Calu3 (cell line): ENCODE results near the gene TGFB1I1. TPM values are rescaled to one million over a fixed set of nuclear protein-coding genes. Genes with fewer than 3 reads are reported as not detected.
"Not testable (repeated sequence)": the region's sequence is repeated elsewhere in the genome, so short reads cannot be mapped to it uniquely, and the experiment has no call there.

Experiments
- BruUV-seq: library from RNA; stranded (reverse); fragments of 400-500 nt; replicated peaks from 2 replicates; lab custom pipeline; 2021; lab: Mats Ljungman, UMichigan
- CTCF ChIA-PET: fragments of 300-600 bp; sonication (Branson Sonifier 250); formaldehyde crosslinking; loops from one replicate; lab custom pipeline; 2022; ENCODE audit warnings: antibody characterized with exemption; lab: Charles Lee
- DNase-seq: peaks from one replicate; pipeline ENCODE4 v3.0.0; 2022
- H3K27ac Mint-ChIP-seq: one replicate; pipeline ENCODE4 v1.8.0; 2022; ENCODE audit warnings: mixed read lengths; ENCODE audit not compliant: unreplicated experiment
- H3K27me3 Mint-ChIP-seq: one replicate; pipeline ENCODE4 v1.8.0; 2022; ENCODE audit warnings: mixed read lengths; ENCODE audit not compliant: unreplicated experiment
- H3K36me3 Mint-ChIP-seq: one replicate; pipeline ENCODE4 v1.8.0; 2022; ENCODE audit warnings: mild to moderate bottlenecking, moderate library complexity, mixed read lengths; ENCODE audit not compliant: insufficient read depth, unreplicated experiment
- H3K4me1 Mint-ChIP-seq: one replicate; pipeline ENCODE4 v1.8.0; 2022; ENCODE audit warnings: mild to moderate bottlenecking, low read depth, mixed read lengths; ENCODE audit not compliant: unreplicated experiment
- H3K4me3 Mint-ChIP-seq: one replicate; pipeline ENCODE4 v1.8.0; 2022; ENCODE audit warnings: mild to moderate bottlenecking, low read depth, moderate library complexity, mixed read lengths; ENCODE audit not compliant: unreplicated experiment
- H3K9me3 Mint-ChIP-seq: one replicate; pipeline ENCODE4 v1.8.0; 2022; ENCODE audit warnings: low read depth, mixed read lengths; ENCODE audit not compliant: unreplicated experiment
- CTCF ChIP-seq: fragments of 200-600 bp; IDR thresholded peaks from one replicate; pipeline ENCODE4 v1.8.0; 2022; ENCODE audit warnings: antibody characterized with exemption; ENCODE audit not compliant: unreplicated experiment
- intact Hi-C: fragments of 100-400 bp; cut with micrococcal nuclease; formaldehyde crosslinking; loops from one replicate; pipeline ENCODE4 v1.10.0; 2022; ENCODE audit not compliant: unreplicated experiment
- total RNA-seq: library from RNA; stranded (reverse); gene quantifications from 2 replicates; pipeline ENCODE4 v1.2.3, GENCODE V29; 2022

Gene TGFB1I1
- total RNA-seq, 1 experiment from 2014 or later: 18.7 TPM

GRCh38 chr16:31439519-31439918 lies 32.4 kb upstream of the TGFB1I1 start:
- Mint-ChIP-seq H3K27me3 (peaks cover 8% of the 10 kb centered on the region), H3K4me3 (no peak overlapping the region), H3K9me3 (no peaks in the 10 kb centered on the region), H3K4me1 (peaks cover 7% of the 10 kb centered on the region), H3K27ac (no peak overlapping the region), H3K36me3 (peaks cover 17% of the 10 kb centered on the region)
- TF ChIP-seq CTCF: no peak
- intact Hi-C loops: no loop called here
- DNase-seq: no peak
- no TSS peak for BruUV-seq
- CTCF ChIA-PET: no interaction called here

- no TSS peak for BruUV-seq
- H3K4me3 Mint-ChIP-seq: no peak overlapping the region
Observed at GRCh38 chr16:31440516-31441184, 31.3 kb upstream of the TGFB1I1 start.

GRCh38 chr16:31441956-31442355 lies 30.0 kb upstream of the TGFB1I1 start:
- BruUV-seq: no TSS peak
- H3K4me3 Mint-ChIP-seq: peak overlapping the region; percentile 72

More at GRCh38 chr16:31440516-31441184, 31.3 kb upstream of the TGFB1I1 start:
- peaks cover 17% of the 10 kb centered on the region for H3K36me3 Mint-ChIP-seq
- DNase-seq: no peak
- H3K4me1 Mint-ChIP-seq: peaks cover 7% of the 10 kb centered on the region
- CTCF ChIA-PET: no interaction called here
- TF ChIP-seq CTCF: no peak
- H3K9me3 Mint-ChIP-seq: no peaks in the 10 kb centered on the region
- intact Hi-C loops: loop anchor here (5.0 kb wide), 2 partner anchors 53 to 238 kb away; partner anchors contain the start of gene PYCARD
- H3K27ac Mint-ChIP-seq: no peak overlapping the region
- peaks cover 8% of the 10 kb centered on the region for H3K27me3 Mint-ChIP-seq

GRCh38 chr16:31445931-31446330 lies 26.0 kb upstream of the TGFB1I1 start:
- BruUV-seq, H3K4me1 Mint-ChIP-seq, H3K9me3 Mint-ChIP-seq, H3K4me3 Mint-ChIP-seq, H3K27ac Mint-ChIP-seq, DNase-seq, H3K27me3 Mint-ChIP-seq, intact Hi-C loops: not testable (repeated sequence)
- peaks cover 17% of the 10 kb centered on the region for H3K36me3 Mint-ChIP-seq
- CTCF ChIA-PET: interaction anchor here (0.7 to 1.0 kb wide), 2 partner anchors 12 to 493 kb away, joined by 3 to 6 read pairs; no protein-coding TSS in a partner anchor

More at GRCh38 chr16:31441956-31442355, 30.0 kb upstream of the TGFB1I1 start:
- TF ChIP-seq CTCF: no peak
- intact Hi-C loops: loop anchor here (5.0 kb wide), 2 partner anchors 55 to 240 kb away; partner anchors contain the start of gene PYCARD
- Mint-ChIP-seq H3K9me3 (no peaks in the 10 kb centered on the region), H3K4me1 (peaks cover 7% of the 10 kb centered on the region), H3K27ac (peak overlapping the region; percentile 62), H3K36me3 (peaks cover 17% of the 10 kb centered on the region), H3K27me3 (peaks cover 8% of the 10 kb centered on the region)
- CTCF ChIA-PET: interaction anchor here (0.6 to 1.3 kb wide), 5 partner anchors 16 to 325 kb away, joined by 3 to 5 read pairs (median 4); partner anchors contain the start of gene ARMC5
- DNase-seq: no peak

- DNase-seq: no peak
Observed at GRCh38 chr16:31451201-31451600, 20.8 kb upstream of the TGFB1I1 start.

More at GRCh38 chr16:31451201-31451600, 20.8 kb upstream of the TGFB1I1 start:
- BruUV-seq: no TSS peak
- Mint-ChIP-seq H3K9me3 (no peaks in the 10 kb centered on the region), H3K4me3 (no peak overlapping the region), H3K27me3 (no peaks in the 10 kb centered on the region), H3K27ac (peak overlapping the region; percentile 11), H3K4me1 (peaks cover 21% of the 10 kb centered on the region), H3K36me3 (peaks cover 35% of the 10 kb centered on the region)
- TF ChIP-seq CTCF: no peak
- CTCF ChIA-PET: interaction anchor here (0.6 to 1.7 kb wide), 9 partner anchors 8 to 466 kb away, joined by 3 to 11 read pairs (median 3); partner anchors contain the start of genes HSD3B7, KAT8, ZNF267 and ZNF843
- intact Hi-C loops: loop anchor here (5.0 to 10.0 kb wide), 3 partner anchors 36 to 416 kb away; no protein-coding TSS in a partner anchor
